ENCODE data around the gene ST6GALNAC5. TPM values are rescaled to one million over a fixed set of nuclear protein-coding genes. Genes with fewer than 3 reads are reported as not detected.

ST6GALNAC5 gene
- total RNA-seq, 1 experiment from 2014 or later, result 7.3 TPM

GRCh38 chr1:77047575-77047974 lies 180.3 kb downstream of the ST6GALNAC5 start:
- no peak for DNase-seq (ENCODE audit: low read depth)

- DNase-seq (ENCODE audit: low read depth), result no peak
Measured at GRCh38 chr1:77047978-77048614, 180.8 kb downstream of the ST6GALNAC5 start.

- no peak for DNase-seq (ENCODE audit: low read depth)
Measured at GRCh38 chr1:77048615-77049005, 181.3 kb downstream of the ST6GALNAC5 start.

- DNase-seq (ENCODE audit: low read depth), result no peak
Measured at GRCh38 chr1:77051425-77051824, 184.1 kb downstream of the ST6GALNAC5 start.

GRCh38 chr1:77056525-77056924 lies 189.2 kb downstream of the ST6GALNAC5 start:
- DNase-seq (ENCODE audit: low read depth), result peak; percentile 67

GRCh38 chr1:77057994-77058585 lies 190.8 kb downstream of the ST6GALNAC5 start:
- no peak for DNase-seq (ENCODE audit: low read depth)

- DNase-seq (ENCODE audit: low read depth), result no peak
Measured at GRCh38 chr1:77060000-77060399, 192.7 kb downstream of the ST6GALNAC5 start.

GRCh38 chr1:77061162-77061561 lies 193.9 kb downstream of the ST6GALNAC5 start:
- DNase-seq (ENCODE audit: low read depth), result no peak

- DNase-seq (ENCODE audit: low read depth), result no peak
Measured at GRCh38 chr1:77063118-77063517, 195.8 kb downstream of the ST6GALNAC5 start.

- DNase-seq (ENCODE audit: low read depth), result no peak
Measured at GRCh38 chr1:77064246-77064645, 197.0 kb downstream of the ST6GALNAC5 start.

GRCh38 chr1:77065693-77066342 lies 198.5 kb downstream of the ST6GALNAC5 start:
- DNase-seq (ENCODE audit: low read depth), result no peak

GRCh38 chr1:77068013-77068412 lies 200.7 kb downstream of the ST6GALNAC5 start:
- DNase-seq (ENCODE audit: low read depth), result no peak

- no peak for DNase-seq (ENCODE audit: low read depth)
Measured at GRCh38 chr1:77076759-77077158, 209.5 kb downstream of the ST6GALNAC5 start.

GRCh38 chr1:77081834-77082233 lies 214.6 kb downstream of the ST6GALNAC5 start:
- no peak for DNase-seq (ENCODE audit: low read depth)

- DNase-seq (ENCODE audit: low read depth), result no peak
Measured at GRCh38 chr1:77084457-77084856, 217.2 kb downstream of the ST6GALNAC5 start.

GRCh38 chr1:77085109-77085508 lies 217.8 kb downstream of the ST6GALNAC5 start:
- DNase-seq (ENCODE audit: low read depth), result no peak

- no peak for DNase-seq (ENCODE audit: low read depth)
Measured at GRCh38 chr1:77089756-77090155, 222.5 kb downstream of the ST6GALNAC5 start.

GRCh38 chr1:77095236-77095635 lies 228.0 kb downstream of the ST6GALNAC5 start:
- peak; percentile 17 for DNase-seq (ENCODE audit: low read depth)

- no peak for DNase-seq (ENCODE audit: low read depth)
Measured at GRCh38 chr1:77096496-77097255, 229.4 kb downstream of the ST6GALNAC5 start.

- DNase-seq (ENCODE audit: low read depth), result no peak
Measured at GRCh38 chr1:77100875-77101274, 233.6 kb downstream of the ST6GALNAC5 start.

GRCh38 chr1:77103486-77103885 lies 236.2 kb downstream of the ST6GALNAC5 start:
- DNase-seq (ENCODE audit: low read depth), result no peak

GRCh38 chr1:77104672-77105071 lies 237.4 kb downstream of the ST6GALNAC5 start:
- DNase-seq (ENCODE audit: low read depth), result no peak

Data from LHCN-M2 (cell line).